IPS-NIHi7 (cell line): ENCODE results near the gene FKBP8.

Experiments
- DNase-seq: peaks from one replicate; pipeline ENCODE4 v3.0.0; 2012; ENCODE audit warnings: mixed read lengths; ENCODE audit errors: extremely low spot score

The FKBP8 gene

GRCh38 chr19:18521692-18522123 lies 21.7 kb downstream of the FKBP8 start, which contains the start of gene ELL:
ELL (minus strand) TSS chr19:18522070; CDS start chr19:18522055, 15 bp downstream.
- DNase-seq, result no peak

DNA sequence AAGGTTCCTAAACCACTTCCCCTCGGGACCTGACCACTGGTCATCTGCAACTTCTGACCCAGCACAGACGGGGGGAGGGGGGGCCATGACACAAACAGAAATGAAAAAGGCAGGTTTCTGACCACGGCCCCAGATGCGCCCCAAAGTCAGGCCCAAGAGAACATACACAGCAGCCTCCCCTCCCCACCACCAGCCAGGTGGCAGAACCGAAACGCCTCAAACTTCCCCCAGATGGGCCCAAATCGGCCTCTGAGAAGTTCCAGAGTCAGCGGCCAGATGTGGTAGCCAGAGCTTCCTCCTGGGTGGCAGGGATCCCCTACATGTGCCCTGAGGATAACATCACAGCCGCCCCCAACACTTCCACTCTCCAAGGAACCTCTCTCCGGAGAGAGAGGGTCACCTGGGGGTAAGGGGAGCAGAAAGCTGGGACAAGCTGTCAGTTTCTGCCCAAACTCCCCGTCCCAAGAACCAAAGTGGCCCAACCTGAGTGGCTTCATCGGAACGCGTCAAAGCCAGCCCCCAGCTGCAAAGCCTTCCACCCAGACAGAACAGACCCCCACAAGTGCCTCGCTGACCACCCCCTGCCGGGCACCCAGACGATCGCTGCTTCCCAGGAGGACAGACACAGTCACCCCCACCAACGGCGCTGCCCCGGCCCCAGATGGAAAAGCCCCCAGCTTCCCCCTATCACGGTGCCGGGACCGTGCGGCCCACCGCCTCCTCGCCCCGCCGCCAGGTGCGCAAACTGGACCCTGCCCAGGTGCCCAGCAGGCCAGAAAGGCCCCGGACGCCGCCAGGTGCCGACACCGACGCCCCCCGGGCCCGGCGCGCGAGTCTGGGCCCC lies 22.3 kb downstream of the FKBP8 start:
- no peak for DNase-seq

DNA sequence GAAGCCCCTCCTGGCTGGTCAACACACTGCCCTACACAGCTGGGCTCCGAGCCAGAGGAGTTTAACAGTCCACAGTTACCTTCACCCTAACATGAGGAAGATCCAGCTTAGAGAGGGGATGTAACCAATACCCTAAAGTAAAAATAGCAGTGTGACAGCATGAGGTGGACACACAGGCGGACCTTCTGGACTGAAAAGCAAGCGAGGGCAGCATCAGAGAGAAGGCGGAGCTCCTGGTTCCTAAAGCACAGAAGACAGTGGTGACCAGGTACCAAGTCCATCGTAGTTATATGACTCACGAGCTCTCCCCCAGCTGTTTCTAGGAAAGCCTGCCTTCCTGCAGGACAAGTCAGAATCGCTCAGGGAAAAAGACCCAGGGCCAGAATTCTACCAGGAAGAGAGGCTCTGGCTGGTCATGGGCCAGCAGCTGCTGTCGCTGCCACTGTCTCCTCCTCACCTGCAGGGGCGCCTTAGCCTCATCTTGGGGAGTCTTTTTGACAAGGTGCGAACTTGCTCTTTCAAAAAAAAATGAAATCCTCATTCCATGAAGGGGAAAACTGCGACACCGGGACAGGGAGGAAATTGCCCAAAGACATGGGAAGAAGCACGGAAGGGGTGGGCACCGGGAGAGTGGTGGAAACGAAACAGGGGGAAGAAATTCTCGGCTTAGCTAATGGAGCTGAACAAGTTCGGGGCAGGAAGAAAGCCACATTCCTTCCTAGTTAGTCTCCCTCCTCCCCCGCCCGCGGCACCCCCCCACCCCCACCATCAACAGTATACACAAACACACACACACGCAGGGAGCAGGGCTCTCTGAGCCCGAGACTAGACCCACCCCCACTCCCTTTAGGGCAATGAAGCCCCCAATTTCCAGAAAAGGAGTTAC lies 23.2 kb downstream of the FKBP8 start:
- peak; percentile 68 for DNase-seq

- DNase-seq, result no peak
Measured at GRCh38 chr19:18518639-18519038, 24.7 kb downstream of the FKBP8 start.

DNA sequence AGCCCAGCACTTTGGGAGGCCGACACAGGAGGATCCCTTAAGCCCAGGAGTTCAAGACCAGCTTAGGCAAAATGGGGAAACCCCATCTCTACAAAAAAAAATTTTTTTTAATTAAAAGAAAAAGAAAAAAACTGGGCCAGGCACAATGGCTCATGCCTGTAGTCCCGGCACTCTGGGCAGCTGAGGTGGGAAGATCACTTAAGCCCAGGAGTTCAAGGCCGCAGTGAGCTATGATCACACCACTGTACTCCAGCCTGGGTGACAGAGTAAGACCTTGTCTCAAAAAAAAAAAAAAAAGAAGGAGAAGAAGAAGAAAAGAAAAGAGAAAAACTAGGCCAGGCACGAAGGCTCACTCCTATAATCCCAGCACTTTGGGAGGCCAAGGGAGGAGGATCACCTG lies 25.8 kb downstream of the FKBP8 start:
- DNase-seq, result no peak

DNA sequence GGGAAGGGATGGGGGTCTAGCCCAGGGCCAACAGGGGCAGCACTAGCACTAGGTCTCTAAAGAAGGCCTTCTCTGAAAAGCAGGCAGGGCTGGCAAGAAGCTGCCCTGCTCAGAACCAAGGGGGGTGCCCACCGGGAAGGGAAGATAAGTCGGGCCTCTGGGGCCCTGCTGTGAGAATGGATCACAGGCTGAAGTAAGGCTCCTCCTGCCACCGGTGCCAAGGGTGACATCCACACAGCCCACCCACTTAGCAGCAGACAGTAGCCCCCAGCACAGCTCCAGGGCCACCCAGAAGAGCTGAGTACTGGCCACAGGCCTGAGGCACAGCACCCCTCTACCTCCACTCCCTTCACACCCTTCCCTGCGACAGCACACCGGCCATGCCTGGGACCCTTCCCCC lies 27.4 kb downstream of the FKBP8 start:
- DNase-seq, result no peak

DNA sequence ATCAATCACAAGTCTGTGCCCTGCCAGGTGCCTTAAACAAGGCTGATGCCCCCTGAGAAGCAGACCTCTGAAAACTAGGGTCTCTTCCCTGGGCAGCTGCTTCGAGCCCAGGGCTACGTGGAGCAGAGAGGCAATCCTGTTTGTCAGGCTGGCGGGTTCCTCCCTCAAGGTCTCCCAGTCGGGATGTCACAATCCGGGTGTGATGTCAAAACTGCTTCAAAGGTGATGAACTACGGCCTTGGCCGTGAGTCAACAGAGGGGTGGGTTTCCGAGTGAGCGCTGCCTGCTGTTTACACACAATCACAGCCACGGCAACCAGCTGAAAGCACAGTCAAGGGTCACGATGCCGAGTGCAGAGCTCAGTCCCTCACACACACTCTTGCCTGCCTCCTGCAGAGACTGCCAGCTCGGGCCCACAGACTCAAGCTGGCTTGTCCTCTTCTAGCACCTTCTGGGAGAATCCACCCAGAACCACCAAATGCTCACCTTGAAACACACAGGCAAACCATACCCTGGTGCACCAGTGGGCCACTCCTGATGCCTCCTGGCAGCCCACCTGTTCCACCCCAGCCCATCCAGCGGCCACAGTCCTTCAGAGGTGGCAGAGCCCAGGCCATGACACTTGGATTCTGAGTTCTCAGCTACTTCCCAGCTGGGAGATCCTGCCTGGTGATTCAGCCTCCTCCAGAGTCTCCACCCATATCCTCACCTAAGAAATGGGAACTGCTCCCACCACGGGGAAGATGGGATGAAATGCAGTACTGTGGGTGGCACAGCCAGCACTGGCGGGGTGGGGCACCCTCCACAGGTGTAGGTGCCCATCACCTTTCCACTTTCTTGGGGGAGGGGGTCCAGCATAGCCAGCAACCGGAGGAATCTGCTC lies 28.3 kb downstream of the FKBP8 start:
- no peak for DNase-seq

DNA sequence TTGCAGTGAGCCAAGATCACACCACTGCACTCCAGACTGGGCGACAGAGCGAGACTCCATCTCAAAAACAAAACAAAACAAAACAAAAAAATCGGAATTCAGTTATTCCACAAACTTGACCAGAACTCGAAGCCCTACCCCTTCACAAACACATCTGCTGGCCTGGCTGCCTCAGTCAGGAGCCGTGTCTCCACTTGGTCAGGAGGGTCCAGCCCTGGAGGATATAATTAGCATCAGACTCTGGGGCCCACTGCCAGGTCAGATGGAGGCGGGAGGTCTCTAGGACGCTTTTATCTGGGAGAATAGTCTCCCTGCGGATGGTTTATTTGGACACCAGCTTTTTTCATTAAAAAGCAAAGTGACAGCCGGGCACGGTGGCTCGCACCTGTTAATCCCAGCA lies 29.5 kb downstream of the FKBP8 start:
- no peak for DNase-seq

DNA sequence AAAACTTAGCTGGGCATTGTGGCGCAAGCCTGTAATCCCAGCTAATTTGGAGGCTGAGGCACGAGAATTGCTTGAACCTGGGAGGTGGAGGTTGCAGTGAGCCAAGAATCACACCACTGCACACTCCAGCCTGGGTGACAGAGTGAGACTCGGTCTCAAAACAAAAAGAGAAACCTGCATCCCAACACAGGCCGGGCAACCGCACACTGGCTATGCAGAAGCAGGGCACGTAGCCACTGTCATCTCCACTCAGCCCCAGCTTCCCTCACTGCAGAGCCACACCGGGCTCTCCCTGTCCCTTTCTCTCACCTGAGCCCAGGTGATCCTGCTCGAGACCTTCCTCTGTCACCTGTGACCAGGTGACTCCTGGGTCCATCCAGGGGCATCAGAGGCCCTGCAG lies 33.2 kb downstream of the FKBP8 start:
- no peak for DNase-seq

DNA sequence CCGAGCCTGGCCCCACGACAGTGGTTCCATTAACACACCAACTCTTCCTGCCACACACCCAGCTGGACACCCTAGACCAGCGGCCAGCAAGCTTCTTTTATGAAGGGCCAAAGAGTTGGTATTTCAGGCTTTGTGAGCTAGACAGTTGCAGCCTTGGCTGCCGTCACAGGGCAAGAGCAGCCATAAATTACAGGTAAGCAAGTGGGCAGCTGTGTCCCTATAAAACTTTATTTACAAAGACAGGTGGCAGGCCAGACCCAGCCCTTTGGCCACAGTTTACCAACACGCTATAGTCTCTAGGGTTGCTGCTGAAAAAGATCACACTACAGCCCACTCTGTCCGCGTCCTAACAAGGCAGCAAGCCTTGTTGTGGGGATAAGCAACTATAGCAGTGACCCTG lies 34.8 kb downstream of the FKBP8 start:
- no peak for DNase-seq

- DNase-seq, result no peak
Measured at GRCh38 chr19:18507727-18508440, 35.5 kb downstream of the FKBP8 start.

DNA sequence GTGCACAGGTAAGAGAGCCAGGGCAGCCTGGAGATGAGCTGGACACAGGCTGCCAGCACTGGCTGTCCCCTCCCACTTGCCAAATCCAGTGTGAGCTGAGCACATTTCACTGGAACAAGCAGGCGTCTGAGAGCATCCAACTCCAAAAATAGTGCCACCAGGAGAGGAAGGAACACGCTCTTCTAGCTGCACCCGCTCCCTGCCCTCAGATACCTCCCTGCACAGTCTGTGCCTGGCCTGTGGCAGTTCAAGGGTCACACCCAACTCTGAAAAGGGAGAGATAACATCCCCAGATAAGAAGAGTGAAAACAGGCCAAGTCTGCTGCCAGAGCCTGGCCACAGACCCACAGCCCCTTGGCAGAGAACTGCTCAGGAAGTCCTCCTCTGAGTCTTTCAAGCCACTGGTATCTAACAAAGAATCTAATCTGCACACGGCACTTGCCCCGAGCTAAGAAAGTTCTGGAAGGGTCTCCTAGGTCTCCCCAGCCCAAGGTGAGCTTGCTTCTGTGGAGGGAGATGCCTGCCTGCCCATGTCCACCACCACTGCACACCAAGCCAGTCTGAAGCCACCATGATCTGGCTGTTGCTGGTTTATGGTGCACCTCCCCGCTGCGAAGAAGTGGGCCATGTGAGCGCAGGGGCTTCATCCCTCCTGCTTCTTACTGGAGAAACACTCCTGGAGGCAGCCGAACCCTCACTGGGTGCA lies 36.2 kb downstream of the FKBP8 start:
- DNase-seq, result no peak

DNA sequence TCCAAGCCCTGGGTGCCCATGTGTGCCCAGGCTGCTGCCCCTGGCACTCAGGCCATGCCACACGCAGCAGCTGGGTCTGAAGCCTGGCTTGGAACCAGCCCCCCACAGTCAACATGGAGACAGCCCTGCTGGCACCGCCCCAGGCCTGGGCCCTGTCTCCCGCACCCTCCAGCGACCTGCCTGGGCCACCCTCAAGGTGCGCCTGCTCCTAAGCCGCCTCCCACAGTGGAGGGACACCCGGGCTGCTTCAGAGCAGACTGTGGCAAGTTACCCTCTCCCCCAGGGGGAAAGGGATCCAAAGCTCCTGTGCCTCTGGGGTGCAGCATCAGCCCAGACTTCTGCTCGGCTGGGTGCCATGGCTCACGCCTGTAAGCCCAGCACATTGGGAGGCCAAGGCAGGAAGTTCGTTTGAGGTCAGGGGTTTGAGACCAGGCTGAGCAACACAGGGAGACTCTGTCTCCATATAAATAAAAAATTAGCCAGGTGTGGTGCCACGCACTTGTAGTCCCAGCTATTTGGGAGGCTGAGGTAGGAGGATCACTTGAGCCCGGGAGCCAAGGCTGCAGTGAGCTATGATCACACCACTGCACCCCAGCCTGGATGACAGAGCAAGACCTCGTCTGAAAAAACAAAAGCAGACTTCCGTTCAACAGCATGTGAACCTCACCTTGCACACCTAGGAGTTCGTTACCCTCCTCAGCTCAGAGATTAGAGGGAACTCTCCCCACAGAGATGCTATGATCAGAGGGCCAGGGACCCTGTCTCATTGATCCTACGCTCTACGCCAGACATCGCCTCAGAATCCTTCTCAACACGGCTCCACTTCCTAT lies 37.1 kb downstream of the FKBP8 start:
- DNase-seq, result no peak

- DNase-seq, result no peak
Measured at GRCh38 chr19:18504886-18505610, 38.3 kb downstream of the FKBP8 start.

DNA sequence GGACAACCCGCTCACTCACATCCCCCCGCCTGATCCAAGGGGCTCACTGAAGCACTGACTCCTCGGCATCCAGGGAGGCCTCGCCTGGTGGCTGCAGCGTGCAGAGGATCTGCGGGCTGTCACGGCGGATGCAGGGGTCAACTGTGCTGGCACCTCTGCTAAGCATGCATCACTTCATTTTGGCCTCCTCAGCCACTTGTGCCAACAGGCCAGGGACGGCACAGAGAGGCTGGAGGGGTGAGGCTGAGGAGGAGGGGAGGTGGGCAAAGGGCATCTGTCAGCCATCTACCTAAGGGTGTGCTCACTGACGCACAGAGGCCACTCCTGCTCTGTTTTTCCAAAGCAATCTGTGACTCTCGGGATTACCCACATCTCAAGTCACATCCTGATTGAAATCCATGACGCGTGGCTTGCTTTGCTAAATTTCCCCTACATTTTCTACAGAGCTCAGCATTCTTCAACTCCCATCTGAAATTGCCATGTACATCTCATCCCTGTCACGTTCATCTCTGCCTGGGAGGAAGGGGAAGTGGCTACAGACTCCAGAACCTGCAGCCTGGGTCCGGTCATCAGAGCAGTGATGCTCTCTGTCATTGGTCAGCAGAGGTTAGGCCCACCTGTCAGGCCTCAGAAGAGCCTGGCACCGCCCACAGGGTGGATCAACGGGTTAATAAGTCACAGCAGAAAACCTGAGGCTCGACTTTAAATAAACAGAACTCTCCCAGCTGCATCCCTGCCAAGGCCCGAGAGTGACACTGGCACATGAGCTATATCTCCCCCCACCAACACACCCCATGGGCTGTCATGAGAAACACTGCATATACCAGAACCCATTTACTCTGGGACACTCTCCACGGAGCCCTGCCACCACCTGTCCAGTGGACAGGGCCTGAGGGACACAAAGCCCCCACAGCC lies 39.1 kb downstream of the FKBP8 start:
- no peak for DNase-seq

- DNase-seq, result no peak
Measured at GRCh38 chr19:18503337-18503970, 39.9 kb downstream of the FKBP8 start.

- DNase-seq, result no peak
Measured at GRCh38 chr19:18502638-18503294, 40.6 kb downstream of the FKBP8 start.
